GM21526 (cell line): Measurements from ENCODE around the gene CDCA3.
A peak's percentile ranks its signal among the peaks of the same experiment; 100 is the strongest.

Experiments used
- ATAC-seq: cut with Tn5 transposase; IDR thresholded peaks from one replicate; pipeline ENCODE4 v1.9.1; 2021; ENCODE audit warnings: moderate library complexity; ENCODE audit not compliant: unreplicated experiment, low FRiP score

Gene CDCA3

DNA sequence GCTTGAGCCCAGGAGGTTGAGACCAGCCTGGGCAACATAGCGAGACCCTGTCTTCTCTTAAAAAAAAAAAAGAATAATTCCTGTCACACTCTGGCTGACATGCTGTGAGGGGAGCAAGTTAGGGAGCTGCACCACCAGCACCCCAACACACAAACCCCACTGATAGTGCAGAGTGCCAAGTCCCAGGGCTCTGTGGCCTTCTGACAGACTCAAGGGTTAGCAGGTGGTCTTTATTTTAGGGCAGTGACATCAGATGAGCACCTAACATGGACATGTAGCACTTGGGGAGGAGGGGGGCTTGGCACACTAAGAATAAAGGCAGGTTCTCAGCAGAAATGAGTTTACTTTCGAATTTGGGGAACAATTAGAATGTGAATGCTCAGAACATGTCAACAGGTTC is 7.7 kb upstream of the CDCA3 start:
- no peak for ATAC-seq

DNA sequence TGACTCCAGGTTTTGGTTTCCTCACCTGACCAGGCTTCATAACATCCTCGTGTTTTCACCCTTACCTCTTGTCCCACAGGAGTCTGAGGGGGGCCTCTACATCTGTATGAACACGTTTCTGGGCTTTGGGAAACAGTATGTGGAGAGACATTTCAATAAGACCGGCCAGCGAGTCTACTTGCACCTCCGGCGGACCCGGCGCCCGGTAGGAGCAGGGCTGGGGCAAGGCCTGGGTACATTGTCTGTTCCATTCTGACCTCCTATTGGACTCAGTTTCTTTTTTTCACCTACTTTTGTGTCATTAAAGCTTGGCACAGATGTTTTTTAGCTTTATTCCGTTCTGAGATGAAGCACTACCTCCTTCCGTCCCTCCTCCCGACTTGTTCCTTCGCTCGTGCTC is 4.2 kb upstream of the CDCA3 start:
- ATAC-seq, result no peak

DNA sequence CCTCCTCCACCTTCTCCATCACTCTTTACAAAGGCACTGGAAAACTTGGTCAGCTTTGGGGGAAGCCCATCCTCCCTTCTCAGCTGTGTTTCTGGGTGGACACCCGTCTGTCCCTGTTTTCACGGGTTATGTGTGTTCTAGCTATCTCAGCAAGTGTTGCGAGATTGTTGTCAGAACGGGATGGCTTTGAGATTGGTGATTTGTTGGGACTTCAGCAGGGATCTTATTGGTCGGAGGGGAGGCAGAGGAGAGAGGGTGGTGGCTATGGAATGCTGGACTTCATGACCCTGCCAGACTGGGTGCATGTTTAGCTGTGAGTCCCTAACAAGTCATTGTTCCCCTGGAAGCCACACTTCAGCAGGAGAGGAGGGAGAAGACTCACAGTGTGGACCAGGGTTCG is 3.0 kb upstream of the CDCA3 start:
- no peak for ATAC-seq

DNA sequence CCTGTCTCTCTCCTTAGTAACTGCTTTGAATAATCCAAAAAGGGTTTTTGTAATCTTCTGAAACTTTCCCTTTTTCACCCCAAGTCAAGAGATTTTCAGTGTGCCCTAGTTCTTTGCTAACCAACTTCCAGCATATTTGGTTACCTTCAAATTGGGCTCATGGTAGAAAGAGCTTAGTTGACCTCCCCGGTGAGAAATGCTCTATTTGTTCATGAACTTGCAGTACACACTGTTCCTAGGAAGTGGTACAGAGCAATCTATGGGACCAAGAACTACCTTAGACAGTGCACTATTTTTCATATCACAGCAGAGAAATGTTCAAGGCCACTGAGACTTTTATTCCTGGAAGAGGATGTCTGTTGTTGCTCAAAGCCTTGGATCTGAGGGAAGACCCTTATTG is 2.5 kb upstream of the CDCA3 start:
- ATAC-seq, result no peak

DNA sequence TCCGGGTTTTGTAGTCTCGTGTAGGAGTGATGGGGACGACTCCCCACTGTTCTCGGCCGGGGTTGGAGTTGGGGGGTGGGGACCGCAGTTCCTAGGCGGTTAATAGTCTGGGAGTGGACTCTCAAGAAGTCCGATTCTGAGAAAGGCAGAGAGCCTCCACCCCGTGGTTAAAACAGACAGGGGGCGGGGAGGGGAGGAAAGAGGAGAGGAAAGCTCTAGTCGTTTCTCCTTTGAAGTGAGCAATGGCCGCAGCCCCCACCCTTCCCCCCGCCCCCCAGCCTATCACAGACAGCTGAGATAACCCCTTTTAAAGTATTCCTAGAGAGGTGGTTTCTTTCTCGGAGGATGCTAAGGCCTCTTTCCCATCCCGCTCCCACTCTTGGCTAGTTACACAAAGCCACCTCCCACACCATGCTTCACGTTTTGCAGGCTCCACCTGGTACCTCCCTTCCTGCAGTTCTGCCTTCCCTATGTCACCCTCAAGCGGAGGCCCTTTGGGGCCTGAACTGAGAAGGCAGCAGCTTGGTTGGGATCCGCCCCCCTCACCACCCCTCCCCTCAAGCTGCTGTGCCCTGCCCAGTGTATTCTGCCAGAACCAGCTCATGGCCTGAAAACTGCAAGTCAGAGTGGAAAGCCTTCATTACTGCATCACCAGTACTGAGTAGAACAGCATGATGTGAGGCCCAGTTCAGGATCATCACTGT is 1.7 kb upstream of the CDCA3 start:
- ATAC-seq, result no peak

DNA sequence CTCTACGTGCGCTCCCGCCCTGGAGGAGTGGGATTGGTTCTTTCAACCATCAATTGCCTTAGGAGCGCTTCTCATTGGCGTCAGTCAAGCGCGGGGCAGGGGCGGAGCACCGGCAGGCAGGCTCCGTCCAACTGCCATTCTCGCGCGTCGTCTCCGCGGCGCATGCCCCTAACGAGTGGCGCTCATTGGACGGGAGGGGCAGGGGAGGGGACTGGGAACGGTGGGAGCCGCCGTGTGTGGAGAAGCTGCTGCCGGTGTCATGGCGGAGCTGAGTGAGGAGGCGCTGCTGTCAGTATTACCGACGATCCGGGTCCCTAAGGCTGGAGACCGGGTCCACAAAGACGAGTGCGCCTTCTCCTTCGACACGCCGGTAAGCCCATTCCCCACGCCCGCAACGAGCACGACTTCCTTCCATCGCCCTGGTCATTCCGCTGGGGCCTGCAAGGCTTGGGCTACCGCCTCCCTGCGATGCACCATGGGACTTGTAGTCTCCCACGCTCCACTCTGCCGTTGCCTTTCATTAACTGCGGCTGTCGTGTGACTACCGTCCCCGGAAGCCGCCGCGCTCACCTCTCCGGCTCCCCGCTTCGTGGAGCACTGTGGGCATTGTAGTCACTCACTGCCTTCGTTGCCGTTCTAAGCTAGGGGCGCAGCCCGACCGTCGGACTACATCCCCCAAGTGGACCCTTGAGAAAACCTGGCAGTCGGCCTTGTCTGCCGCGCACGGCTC is 1.0 kb upstream of the CDCA3 start, which contains the start of gene USP5:
Gene USP5, plus strand, starts transcription at position 230 of the 730 bp plus-strand sequence. Its CDS starts 30 bp downstream, at position 260.
- peak; percentile 70 for ATAC-seq

DNA sequence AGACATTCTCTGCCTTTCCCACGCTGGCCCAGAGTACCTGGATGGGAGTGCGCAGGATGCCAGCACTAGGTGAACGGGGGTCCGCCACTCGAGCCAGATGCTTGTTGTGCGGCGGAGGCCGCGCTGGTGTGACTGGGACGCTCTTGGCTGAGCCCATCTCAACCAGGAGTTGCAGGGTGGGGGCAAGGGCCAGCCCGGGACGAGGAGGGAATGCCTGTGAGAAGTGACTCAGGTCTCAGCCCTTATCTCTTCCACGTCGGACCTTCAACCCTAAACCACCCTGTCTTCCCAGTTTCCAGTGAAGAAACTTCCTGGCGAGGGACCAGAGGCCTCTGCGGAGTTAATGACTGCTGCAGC is 312 bp downstream of the CDCA3 start:
- no peak for ATAC-seq

DNA sequence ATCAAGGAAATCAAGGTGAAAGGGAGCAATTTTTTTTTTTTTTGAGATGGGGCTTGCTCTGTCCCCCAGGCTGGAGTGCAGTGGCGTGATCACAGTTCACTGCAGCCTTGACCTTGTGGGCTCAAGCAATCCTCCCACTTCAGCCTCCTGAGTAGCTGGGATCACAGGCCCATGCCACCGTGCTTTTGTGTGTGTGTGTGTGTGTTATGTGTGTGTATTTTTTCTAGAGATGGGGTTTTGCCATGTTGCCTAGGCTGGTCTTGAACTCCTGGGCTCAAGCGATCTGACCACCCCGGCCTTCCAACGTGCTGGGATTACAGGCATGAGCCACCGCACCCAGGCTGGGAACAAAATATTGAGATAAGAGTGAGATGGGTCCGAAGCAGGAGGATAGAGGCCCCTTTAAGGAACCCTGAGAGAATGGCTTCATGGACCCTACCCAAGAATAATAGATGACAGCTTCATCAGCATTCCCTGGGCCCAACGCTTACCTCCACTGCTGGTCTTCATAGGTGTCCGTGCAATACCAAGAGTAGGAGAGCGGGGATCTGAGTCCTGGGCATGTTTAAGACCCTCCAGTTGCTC is 1.0 kb downstream of the CDCA3 start:
- ATAC-seq, result no peak

DNA sequence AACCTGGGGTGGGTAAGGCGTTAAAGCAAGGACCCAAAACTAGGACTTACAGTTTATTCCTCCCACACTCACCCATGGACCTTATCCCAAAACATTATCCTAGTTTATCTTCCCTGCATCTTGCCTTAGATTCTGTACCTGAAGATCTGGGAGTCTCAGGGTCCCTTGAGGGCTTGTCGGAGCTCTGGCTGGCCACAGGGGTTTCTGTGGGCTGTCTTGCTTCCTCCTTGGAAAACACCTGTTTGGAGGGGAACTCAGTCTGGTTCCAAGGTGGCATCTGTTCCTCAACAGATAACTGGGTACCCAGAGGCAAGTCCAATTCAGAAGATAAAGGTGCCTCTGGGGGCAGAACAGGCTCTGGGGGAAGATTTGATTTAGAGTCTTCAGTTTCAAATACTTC is 1.7 kb downstream of the CDCA3 start:
- ATAC-seq, result no peak

DNA sequence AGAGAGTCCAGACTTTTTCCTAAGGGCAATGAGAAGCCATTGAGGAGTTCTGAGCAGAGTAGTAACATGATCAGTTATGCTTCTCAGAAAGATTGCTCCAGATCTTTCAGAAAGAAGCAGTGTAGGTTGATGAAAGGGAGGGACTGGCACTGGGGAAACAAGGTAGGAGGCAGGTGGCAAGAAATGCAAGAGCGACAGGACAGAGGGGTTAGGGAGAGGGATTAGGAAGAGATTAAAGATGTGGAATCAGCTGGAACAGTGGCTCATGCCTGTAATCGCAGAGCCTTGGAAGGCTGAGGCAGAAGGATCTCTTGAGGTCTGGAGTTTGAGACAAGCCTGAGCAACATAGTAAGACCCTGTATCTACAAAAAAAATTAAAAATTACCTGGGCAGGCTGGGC is 3.4 kb downstream of the CDCA3 start:
- ATAC-seq, result no peak

DNA sequence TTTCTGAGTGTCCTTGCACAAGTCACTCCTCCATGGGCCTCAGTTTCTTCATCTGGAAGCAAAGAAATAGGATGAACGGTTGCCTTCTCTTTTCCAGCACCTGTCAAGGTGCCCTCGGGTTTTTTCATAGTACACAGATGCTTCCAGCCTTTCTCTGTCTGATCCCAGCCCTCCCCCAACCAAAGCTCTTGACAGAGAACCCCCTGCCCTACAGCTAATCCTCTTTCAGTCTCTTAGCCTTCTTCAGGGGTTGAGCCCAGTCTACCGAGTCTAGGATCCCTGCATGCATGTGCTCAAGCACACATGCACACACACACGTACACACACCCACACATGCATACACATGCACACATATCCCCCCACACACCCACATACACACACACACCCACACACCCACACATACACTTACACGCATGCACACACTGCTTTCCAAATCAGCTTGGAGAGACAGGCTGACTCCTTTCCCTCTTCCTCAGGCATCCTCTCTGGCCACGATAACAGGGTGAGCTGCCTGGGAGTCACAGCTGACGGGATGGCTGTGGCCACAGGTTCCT is 4.7 kb downstream of the CDCA3 start:
- no peak for ATAC-seq

DNA sequence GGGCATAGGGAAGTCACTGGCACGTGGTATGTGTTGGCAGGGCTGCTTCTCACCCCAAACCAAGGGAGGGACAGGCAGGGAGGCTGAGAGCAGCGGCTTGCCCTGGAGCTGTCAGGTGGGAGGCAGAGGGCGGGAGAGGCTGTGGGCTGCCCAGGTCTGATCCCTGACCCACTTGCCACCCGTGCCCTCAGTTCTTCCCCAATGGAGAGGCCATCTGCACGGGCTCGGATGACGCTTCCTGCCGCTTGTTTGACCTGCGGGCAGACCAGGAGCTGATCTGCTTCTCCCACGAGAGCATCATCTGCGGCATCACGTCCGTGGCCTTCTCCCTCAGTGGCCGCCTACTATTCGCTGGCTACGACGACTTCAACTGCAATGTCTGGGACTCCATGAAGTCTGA is 5.7 kb downstream of the CDCA3 start:
- ATAC-seq, result no peak

DNA sequence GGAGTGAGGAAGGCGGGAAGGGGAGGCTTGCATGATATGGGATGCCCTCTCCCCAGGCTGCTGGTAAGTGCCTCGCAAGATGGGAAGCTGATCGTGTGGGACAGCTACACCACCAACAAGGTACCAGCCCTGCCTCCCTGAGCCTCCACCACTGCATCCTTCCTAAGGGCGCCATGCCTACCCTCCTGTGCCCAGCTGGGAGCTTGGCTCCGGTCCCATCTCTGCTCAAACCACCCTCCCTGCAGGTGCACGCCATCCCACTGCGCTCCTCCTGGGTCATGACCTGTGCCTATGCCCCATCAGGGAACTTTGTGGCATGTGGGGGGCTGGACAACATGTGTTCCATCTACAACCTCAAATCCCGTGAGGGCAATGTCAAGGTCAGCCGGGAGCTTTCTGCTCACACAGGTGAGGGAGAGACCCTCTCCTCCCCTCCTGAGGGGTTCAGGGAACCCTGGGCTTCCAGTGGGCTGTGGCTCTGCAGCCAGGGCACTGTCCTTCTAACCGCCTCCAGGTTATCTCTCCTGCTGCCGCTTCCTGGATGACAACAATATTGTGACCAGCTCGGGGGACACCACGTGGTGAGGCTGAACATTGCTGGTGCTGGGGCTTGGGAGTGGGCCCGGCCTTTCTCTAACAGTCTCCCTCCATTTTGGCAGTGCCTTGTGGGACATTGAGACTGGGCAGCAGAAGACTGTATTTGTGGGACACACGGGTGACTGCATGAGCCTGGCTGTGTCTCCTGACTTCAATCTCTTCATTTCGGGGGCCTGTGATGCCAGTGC is 7.8 kb downstream of the CDCA3 start:
- ATAC-seq, result no peak

DNA sequence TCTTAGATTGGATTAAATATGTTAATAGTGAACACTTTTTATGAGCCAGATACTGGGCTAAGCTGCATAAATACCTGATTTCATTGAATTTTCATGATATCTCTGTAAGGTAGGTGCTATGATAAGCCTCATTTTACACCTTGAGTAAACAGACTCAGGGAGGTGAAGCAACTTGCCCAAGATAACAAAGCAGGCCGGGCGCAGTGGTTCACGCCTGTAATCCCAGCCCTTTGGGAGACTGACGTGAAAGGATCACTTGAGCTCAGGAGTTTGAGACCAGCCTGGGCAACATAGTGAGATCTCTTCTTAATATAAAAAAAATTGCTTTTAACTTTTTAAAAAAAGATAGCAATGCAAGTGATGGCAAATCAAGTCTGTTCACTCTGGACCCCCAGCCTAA is 9.0 kb downstream of the CDCA3 start:
- no peak for ATAC-seq

DNA sequence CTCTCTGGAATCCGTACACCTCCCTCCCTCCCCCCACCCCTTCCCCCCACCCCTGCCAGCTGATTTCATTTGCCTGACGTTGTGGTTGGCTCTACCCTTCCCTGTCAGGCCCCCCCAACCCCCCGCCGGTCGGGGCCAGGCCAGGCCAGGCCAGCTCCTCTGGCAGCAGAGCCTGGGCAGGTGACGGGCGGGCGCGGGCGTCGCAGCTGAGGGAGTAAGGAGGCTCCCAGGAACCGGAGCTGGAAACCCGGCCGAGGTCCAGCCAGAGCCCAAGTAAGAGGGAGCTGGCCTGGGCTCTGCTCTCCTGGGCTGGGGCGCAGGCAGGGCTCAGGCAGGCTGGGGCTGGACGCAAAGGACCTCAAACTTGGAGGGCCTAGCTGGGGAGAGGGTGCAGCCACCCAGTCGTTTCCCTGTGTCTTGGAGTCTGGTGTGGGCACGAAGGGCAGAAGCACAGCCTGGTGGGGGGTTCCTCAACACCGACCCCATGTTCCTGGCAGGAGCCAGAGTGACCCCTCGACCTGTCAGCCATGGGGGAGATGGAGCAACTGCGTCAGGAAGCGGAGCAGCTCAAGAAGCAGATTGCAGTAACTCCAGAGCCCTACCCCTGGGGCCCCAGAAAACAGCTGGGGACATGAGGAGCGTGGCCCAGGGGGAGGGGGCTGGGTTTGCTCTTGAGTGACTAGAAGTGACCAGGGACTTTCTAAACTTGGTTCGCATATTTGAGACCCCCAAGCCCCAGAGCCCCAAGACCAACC is 10.1 kb downstream of the CDCA3 start, which contains the start of gene GNB3:
Gene GNB3, plus strand, starts transcription at position 165 of the 755 bp plus-strand sequence. Its CDS starts 363 bp downstream, at position 528.
- ATAC-seq, result no peak

DNA sequence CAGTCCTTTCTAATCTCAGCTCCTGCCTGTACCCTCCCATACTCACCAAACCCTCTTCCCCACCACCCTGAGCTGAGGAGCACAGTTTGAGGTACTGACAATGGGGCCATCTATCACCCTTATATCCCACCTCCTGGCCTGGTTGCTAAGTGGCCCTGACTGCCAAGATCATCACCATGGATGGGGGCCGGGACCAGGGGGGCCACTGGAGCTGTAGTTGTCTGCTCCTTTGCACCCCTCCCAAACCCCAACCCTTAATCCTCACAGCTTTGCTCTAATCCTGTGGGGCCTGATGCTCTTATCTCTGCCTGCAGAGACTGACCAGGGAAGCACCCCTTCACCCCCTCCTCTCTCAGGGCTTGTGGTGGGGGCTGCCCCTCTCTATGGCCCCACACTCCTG is 10.8 kb downstream of the CDCA3 start:
- ATAC-seq, result no peak

DNA sequence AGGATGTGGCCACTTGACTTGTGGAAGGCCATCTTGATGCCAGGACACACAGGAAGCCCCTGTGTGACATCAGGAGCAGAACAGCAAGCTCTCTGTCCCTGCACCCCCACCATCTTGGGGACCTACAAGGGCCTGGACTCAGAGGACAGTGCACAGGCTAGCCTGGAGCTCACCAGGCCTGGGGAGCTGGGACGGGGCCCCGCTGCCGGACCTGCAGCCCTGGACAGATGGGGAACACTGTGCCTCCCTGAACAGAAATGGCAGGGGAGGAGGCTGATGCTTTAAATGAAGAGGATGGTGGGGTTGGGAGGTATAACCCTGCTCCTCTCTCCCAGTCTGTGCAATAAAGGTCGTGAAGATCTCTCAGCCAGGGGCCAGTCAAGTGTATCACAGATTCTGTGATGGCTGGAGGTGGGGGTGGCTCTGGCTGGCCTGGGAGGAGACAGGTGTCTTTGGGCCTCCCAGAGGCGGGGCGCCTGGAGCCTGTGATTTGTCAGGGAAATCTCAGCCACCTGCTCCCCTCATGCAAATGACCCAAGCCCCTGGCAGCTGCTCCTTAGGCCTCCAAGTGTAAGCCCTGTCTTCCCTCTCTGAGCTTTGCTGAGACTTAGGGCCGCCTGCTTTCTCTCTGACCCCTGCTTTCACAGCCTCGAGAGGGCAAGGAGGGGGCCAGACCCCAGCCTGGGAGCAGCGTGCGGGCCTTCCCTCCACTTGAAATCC is 11.4 kb downstream of the CDCA3 start:
- peak; percentile 78 for ATAC-seq

DNA sequence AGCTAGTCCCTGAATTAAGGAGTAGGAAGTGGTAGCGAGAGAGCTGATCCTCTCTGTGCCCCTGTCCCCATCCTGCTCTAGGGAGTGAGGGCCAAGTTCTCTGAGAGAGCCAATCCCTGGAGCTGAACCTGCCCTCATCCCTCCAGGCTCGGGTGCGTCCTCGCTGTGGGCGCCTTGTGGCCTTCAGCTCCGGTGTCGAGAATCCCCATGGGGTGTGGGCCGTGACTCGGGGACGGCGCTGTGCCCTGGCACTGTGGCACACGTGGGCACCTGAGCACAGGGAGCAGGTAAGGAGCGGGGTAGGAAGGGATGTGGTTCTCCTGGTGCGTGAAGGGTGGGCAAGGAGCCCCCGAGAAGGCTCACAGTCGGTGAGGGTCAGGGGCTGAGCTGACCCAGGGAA is 12.2 kb downstream of the CDCA3 start:
- ATAC-seq, result no peak

DNA sequence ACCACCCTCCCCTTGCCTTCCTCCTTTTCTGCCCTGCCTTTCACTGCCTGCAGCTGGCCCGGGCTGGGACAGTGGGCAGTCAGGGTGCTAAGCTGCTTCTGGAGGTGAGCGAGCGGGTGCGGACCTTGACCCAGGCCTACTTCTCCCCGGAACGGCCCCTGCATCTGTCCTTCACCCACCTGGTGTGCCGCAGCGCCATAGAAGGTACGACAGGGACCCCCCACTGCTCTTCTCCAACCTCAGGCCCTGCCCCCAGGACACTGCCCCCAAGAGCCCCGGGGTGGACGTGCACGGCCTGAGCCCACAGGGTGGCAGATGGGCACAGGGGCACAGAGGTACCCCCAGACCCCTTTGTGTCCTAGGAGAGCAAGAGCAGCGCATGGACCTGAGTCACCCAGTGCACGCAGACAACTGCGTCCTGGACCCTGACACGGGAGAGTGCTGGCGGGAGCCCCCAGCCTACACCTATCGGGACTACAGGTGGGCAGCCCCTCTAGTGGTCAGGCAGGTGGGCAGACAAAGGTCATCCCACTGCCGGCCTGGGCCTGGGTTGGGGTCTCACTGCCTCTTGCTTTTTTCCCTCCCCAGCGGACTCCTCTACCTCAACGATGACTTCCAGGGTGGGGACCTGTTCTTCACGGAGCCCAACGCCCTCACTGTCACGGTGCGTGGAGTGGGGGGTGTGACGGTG is 13.6 kb downstream of the CDCA3 start:
- ATAC-seq, result no peak
